Activated CD4-positive, alpha-beta T cell treated with anti-CD3 and anti-CD28 coated beads for 48 hours (primary cell): ENCODE results near the gene PLA2G4C.

Source experiments
- DNase-seq: peaks from one replicate; pipeline ENCODE4 v3.0.0-alpha.2; 2020

Gene PLA2G4C

GRCh38 chr19:48110350-48110966, at the start of gene PLA2G4C:
Gene PLA2G4C, minus strand, starts transcription at chr19:48110817. Its CDS starts 4,288 bp downstream, at chr19:48106529.
- peak; percentile 90 for DNase-seq

GRCh38 chr19:48158210-48158790, 47.7 kb upstream of the PLA2G4C start:
- DNase-seq, result no peak

GRCh38 chr19:48154003-48154402, 43.4 kb upstream of the PLA2G4C start:
- DNase-seq, result no peak

GRCh38 chr19:48152551-48152950, 41.9 kb upstream of the PLA2G4C start:
- peak; percentile 74 for DNase-seq

GRCh38 chr19:48149430-48149829, 38.8 kb upstream of the PLA2G4C start:
- DNase-seq, result no peak

GRCh38 chr19:48148576-48148975, 38.0 kb upstream of the PLA2G4C start:
- no peak for DNase-seq

- no peak for DNase-seq
Observed at GRCh38 chr19:48147597-48148175, 37.1 kb upstream of the PLA2G4C start.

- no peak for DNase-seq
Observed at GRCh38 chr19:48139053-48139452, 28.4 kb upstream of the PLA2G4C start.

- no peak for DNase-seq
Observed at GRCh38 chr19:48137411-48137810, 26.8 kb upstream of the PLA2G4C start.

- no peak for DNase-seq
Observed at GRCh38 chr19:48136547-48136946, 25.9 kb upstream of the PLA2G4C start.

GRCh38 chr19:48135411-48135810, 24.8 kb upstream of the PLA2G4C start:
- DNase-seq, result peak; percentile 45

- DNase-seq, result no peak
Observed at GRCh38 chr19:48133094-48133493, 22.5 kb upstream of the PLA2G4C start.

GRCh38 chr19:48127561-48127960, 16.9 kb upstream of the PLA2G4C start:
- no peak for DNase-seq

GRCh38 chr19:48123907-48124651, 13.5 kb upstream of the PLA2G4C start:
- peak; percentile 80 for DNase-seq

GRCh38 chr19:48122421-48122820, 11.8 kb upstream of the PLA2G4C start:
- no peak for DNase-seq

GRCh38 chr19:48121909-48122371, 11.3 kb upstream of the PLA2G4C start:
- DNase-seq, result no peak

GRCh38 chr19:48121066-48121465, 10.4 kb upstream of the PLA2G4C start:
- no peak for DNase-seq

- no peak for DNase-seq
Observed at GRCh38 chr19:48120505-48120904, 9.9 kb upstream of the PLA2G4C start.

- no peak for DNase-seq
Observed at GRCh38 chr19:48118131-48118517, 7.5 kb upstream of the PLA2G4C start.

- no peak for DNase-seq
Observed at GRCh38 chr19:48117515-48118130, 7.0 kb upstream of the PLA2G4C start.

GRCh38 chr19:48113190-48113917, 2.7 kb upstream of the PLA2G4C start:
- no peak for DNase-seq

- DNase-seq, result no peak
Observed at GRCh38 chr19:48111280-48111679, 663 bp upstream of the PLA2G4C start.
